IPS-18a (cell line): ENCODE measurements around the gene KIR2DL1.
"Not testable (repeated sequence)": the region's sequence is repeated elsewhere in the genome, so short reads cannot be mapped to it uniquely, and the experiment has no call there.

ENCODE experiments used
- H3K27ac ChIP-seq: one replicate; pipeline ENCODE4 v1.5.1; 2013; ENCODE audit warnings: low read length
- H3K27me3 ChIP-seq: one replicate; pipeline ENCODE4 v1.6.1; 2013; ENCODE audit warnings: mild to moderate bottlenecking, low read length; ENCODE audit not compliant: control insufficient read depth, insufficient read depth
- H3K36me3 ChIP-seq: one replicate; pipeline ENCODE4 v1.6.1; 2013; ENCODE audit warnings: low read depth, low read length; ENCODE audit not compliant: control insufficient read depth
- H3K4me1 ChIP-seq: one replicate; pipeline ENCODE4 v1.6.1; 2013; ENCODE audit warnings: low read depth, low read length; ENCODE audit not compliant: control insufficient read depth
- H3K4me3 ChIP-seq: one replicate; pipeline ENCODE4 v1.5.1; 2013; ENCODE audit warnings: low read length
- H3K9ac ChIP-seq: one replicate; pipeline ENCODE4 v1.6.1; 2013; ENCODE audit warnings: mild to moderate bottlenecking, low read length, moderate library complexity
- H3K9me3 ChIP-seq: one replicate; pipeline ENCODE4 v1.6.1; 2013; ENCODE audit warnings: low read depth, low read length; ENCODE audit not compliant: control insufficient read depth

Gene KIR2DL1

DNA sequence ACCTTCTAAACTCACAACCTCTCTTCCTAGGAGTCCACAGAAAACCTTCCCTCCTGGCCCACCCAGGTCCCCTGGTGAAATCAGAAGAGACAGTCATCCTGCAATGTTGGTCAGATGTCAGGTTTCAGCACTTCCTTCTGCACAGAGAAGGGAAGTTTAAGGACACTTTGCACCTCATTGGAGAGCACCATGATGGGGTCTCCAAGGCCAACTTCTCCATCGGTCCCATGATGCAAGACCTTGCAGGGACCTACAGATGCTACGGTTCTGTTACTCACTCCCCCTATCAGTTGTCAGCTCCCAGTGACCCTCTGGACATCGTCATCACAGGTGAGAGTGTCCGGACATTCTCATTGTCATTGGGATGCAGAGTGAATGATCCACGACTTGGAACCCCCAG lies 27.6 kb upstream of the KIR2DL1 start:
- not testable (repeated sequence) for H3K4me1 ChIP-seq, H3K9ac ChIP-seq, H3K4me3 ChIP-seq, H3K27me3 ChIP-seq, H3K36me3 ChIP-seq, H3K27ac ChIP-seq
- peaks cover 32% of the 10 kb centered on the region for H3K9me3 ChIP-seq

- H3K27me3 ChIP-seq, H3K27ac ChIP-seq, H3K9ac ChIP-seq, H3K36me3 ChIP-seq, H3K4me1 ChIP-seq, H3K4me3 ChIP-seq: not testable (repeated sequence)
- peaks cover 18% of the 10 kb centered on the region for H3K9me3 ChIP-seq
Observed at GRCh38 chr19:54744080-54744479, 25.5 kb upstream of the KIR2DL1 start.

GRCh38 chr19:54747614-54748322 lies 21.8 kb upstream of the KIR2DL1 start:
- H3K4me3 ChIP-seq, H3K9ac ChIP-seq, H3K36me3 ChIP-seq, H3K9me3 ChIP-seq, H3K4me1 ChIP-seq, H3K27me3 ChIP-seq, H3K27ac ChIP-seq: not testable (repeated sequence)

- not testable (repeated sequence) for H3K9ac ChIP-seq, H3K27me3 ChIP-seq, H3K9me3 ChIP-seq, H3K36me3 ChIP-seq, H3K4me1 ChIP-seq, H3K27ac ChIP-seq, H3K4me3 ChIP-seq
Observed at GRCh38 chr19:54750276-54750675, 19.3 kb upstream of the KIR2DL1 start.

- not testable (repeated sequence) for H3K27me3 ChIP-seq, H3K9me3 ChIP-seq, H3K4me3 ChIP-seq, H3K4me1 ChIP-seq, H3K9ac ChIP-seq, H3K27ac ChIP-seq, H3K36me3 ChIP-seq
Observed at GRCh38 chr19:54756204-54757110, 13.1 kb upstream of the KIR2DL1 start.

- not testable (repeated sequence) for H3K9ac ChIP-seq, H3K9me3 ChIP-seq, H3K4me1 ChIP-seq, H3K36me3 ChIP-seq, H3K27me3 ChIP-seq, H3K27ac ChIP-seq, H3K4me3 ChIP-seq
Observed at GRCh38 chr19:54758577-54758976, 11.0 kb upstream of the KIR2DL1 start.

- H3K27ac ChIP-seq, H3K4me3 ChIP-seq, H3K27me3 ChIP-seq, H3K9ac ChIP-seq, H3K4me1 ChIP-seq, H3K36me3 ChIP-seq, H3K9me3 ChIP-seq: not testable (repeated sequence)
Observed at GRCh38 chr19:54764219-54764618, 5.4 kb upstream of the KIR2DL1 start.

GRCh38 chr19:54766464-54766863 lies 3.1 kb upstream of the KIR2DL1 start:
- H3K9me3 ChIP-seq: peaks cover 11% of the 10 kb centered on the region
- not testable (repeated sequence) for H3K4me3 ChIP-seq, H3K4me1 ChIP-seq, H3K27ac ChIP-seq, H3K27me3 ChIP-seq, H3K36me3 ChIP-seq, H3K9ac ChIP-seq

DNA sequence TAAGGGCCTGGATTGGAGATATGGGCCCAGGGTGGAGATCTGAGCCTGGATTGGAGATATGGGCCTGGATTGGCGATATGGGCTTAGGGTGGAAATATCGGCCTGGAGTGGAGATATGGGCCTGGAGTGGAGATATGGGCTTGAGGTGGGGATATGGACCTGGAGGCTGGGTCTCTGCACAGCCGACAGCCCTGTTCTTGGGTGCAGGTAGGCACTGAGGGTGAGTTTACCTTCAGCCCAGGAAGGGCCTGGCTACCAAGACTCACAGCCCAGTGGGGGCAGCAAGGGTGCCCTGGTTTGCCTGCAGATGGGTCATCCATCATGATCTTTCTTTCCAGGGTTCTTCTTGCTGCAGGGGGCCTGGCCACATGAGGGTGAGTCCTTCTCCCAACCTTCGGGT lies 918 bp downstream of the KIR2DL1 start:
- not testable (repeated sequence) for H3K9ac ChIP-seq, H3K27ac ChIP-seq, H3K36me3 ChIP-seq, H3K4me1 ChIP-seq, H3K4me3 ChIP-seq, H3K27me3 ChIP-seq
- peaks cover 17% of the 10 kb centered on the region for H3K9me3 ChIP-seq

- not testable (repeated sequence) for H3K4me1 ChIP-seq, H3K27ac ChIP-seq, H3K36me3 ChIP-seq, H3K27me3 ChIP-seq, H3K9ac ChIP-seq, H3K4me3 ChIP-seq
- peaks cover 17% of the 10 kb centered on the region for H3K9me3 ChIP-seq
Observed at GRCh38 chr19:54771018-54771960, 1.7 kb downstream of the KIR2DL1 start.

DNA sequence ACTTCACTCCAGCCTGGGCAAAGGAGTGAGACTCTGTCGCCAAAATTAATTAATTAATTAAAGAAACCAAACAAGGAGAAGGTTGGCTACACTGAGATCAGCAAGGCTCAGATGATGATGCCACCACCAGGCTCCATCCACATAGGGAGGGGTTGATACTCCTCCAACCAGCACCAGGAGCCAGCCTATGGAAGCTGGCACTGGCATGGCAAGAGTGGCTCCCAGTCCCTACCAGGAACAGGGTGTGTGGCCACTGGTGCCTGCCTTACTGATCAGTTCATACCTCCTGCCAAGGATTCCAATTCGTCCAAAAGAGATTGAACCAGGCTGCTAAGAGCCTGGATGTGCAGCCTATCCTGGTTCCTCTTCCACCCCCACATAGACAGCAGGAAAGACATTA lies 3.1 kb downstream of the KIR2DL1 start:
- H3K27ac ChIP-seq, H3K4me3 ChIP-seq, H3K4me1 ChIP-seq, H3K9ac ChIP-seq, H3K36me3 ChIP-seq, H3K27me3 ChIP-seq: not testable (repeated sequence)
- peaks cover 17% of the 10 kb centered on the region for H3K9me3 ChIP-seq
